B cell (primary cell): Measurements from ENCODE around the gene FZD2.

ENCODE experiments used
- CTCF ChIP-seq: fragments of 200-600 bp; IDR thresholded peaks from one replicate; pipeline ENCODE4 v1.8.0; 2022; ENCODE audit warnings: antibody characterized with exemption, mild to moderate bottlenecking
- EZH2 ChIP-seq: IDR thresholded peaks from 2 replicates; pipeline ENCODE4 v1.6.1; 2012; ENCODE audit warnings: borderline replicate concordance, low read depth, mild to moderate bottlenecking, moderate library complexity, low read length; ENCODE audit not compliant: insufficient read depth, poor library complexity, severe bottlenecking

GRCh38 chr17:44546671-44547606, 10.3 kb upstream of the FZD2 start:
- TF ChIP-seq CTCF (no peak), EZH2 (no peak)
